WTC11 (cell line): Measurements from ENCODE around the gene PPP1R1B.

Experiments used
- ATF2 ChIP-seq: sonication (generic); formaldehyde crosslinking; IDR thresholded peaks from 2 replicates; pipeline ENCODE4 v1.8.1; 2022; ENCODE audit warnings: low read depth, missing genetic modification reagents, borderline replicate concordance
- ATF6 ChIP-seq: sonication (generic); formaldehyde crosslinking; IDR thresholded peaks from 2 replicates; pipeline ENCODE4 v1.8.1; 2023; ENCODE audit warnings: mild to moderate bottlenecking, missing genetic modification reagents
- MAX ChIP-seq: sonication (generic); formaldehyde crosslinking; IDR thresholded peaks from 2 replicates; pipeline ENCODE4 v1.8.0; 2022; ENCODE audit warnings: mild to moderate bottlenecking, missing genetic modification reagents
- ZSCAN18 ChIP-seq: fragments of 250-450 bp; sonication (Bioruptor Pico); IDR thresholded peaks from 2 replicates; pipeline ENCODE4 v2.1.2; 2022; ENCODE audit warnings: mild to moderate bottlenecking, moderate library complexity

GRCh38 chr17:39580082-39580468, 46.7 kb upstream of the PPP1R1B start:
- TF ChIP-seq ATF6 (no peak), ZSCAN18 (CRISPR knock-in tag) (no peak), MAX (no peak), ATF2 (no peak)
